Naive B cell (primary cell): Measurements from ENCODE around the gene TOMM22. TPM values are rescaled to one million over a fixed set of nuclear protein-coding genes. Genes with fewer than 3 reads are reported as not detected.

Experiments used
- ATAC-seq, 2 donors: fragments of 150-1000 bp; cut with Tn5 transposase; 2 replicates each; pipeline ENCODE4 v1.10.0; 2021; ENCODE audit warnings: low read depth in 2 of 2, mild to moderate bottlenecking in 2 of 2, moderate library complexity in 2 of 2
- DNase-seq: peaks from one replicate; pipeline ENCODE4 v3.0.0; 2022
- H3K27ac Mint-ChIP-seq, 6 donors: one replicate each; pipeline ENCODE4 v1.8.0; 2020 to 2022; ENCODE audit warnings: mild to moderate bottlenecking in 6 of 6, mixed read lengths in 6 of 6, moderate library complexity in 5 of 6, inconsistent platforms in 2 of 6
- H3K27me3 Mint-ChIP-seq, 3 donors: one replicate each; pipeline ENCODE4 v1.8.0; 2021 to 2022; ENCODE audit warnings: mixed read lengths in 3 of 3, mild to moderate bottlenecking in 1 of 3
- H3K36me3 Mint-ChIP-seq, 2 donors: one replicate each; pipeline ENCODE4 v1.8.0; 2020 to 2022; ENCODE audit warnings: mixed read lengths in 2 of 2, inconsistent platforms in 1 of 2, mild to moderate bottlenecking in 1 of 2
- H3K4me1 Mint-ChIP-seq, 3 donors: one replicate each; pipeline ENCODE4 v1.8.0; 2020 to 2022; ENCODE audit warnings: mixed read lengths in 3 of 3, inconsistent platforms in 1 of 3, mild to moderate bottlenecking in 1 of 3, moderate library complexity in 1 of 3
- H3K4me3 Mint-ChIP-seq, 8 donors: one replicate each; pipeline ENCODE4 v1.8.0; 2020 to 2022; ENCODE audit warnings: mild to moderate bottlenecking in 8 of 8, mixed read lengths in 8 of 8, moderate library complexity in 8 of 8, inconsistent platforms in 2 of 8
- H3K9me3 Mint-ChIP-seq, 7 donors: one replicate each; pipeline ENCODE4 v1.8.0; 2020 to 2022; ENCODE audit warnings: mixed read lengths in 7 of 7, mild to moderate bottlenecking in 5 of 7, inconsistent platforms in 2 of 7, moderate library complexity in 1 of 7
- polyA plus RNA-seq, 6 donors: library from polyadenylated mRNA; unstranded; fragments of 300-500 nt; fragmentation: Illumina TruSeq; gene quantifications; one replicate each; pipeline ENCODE4 v1.2.3, GENCODE V29; 2021; ENCODE audit warnings: low read depth in 6 of 6

Gene TOMM22
- polyA plus RNA-seq, 6 donors from 2014 or later, result 59.6 to 78.7 (median 71.0) TPM

GRCh38 chr22:38657045-38657909, 24.5 kb upstream of the TOMM22 start:
- Mint-ChIP-seq H3K27ac (peak overlapping the region; percentile 99 to 100 (median 99)), H3K36me3 (no peaks in the 10 kb centered on the region), H3K9me3 (no peaks in the 10 kb centered on the region), H3K4me1 (peaks cover 5 to 18% (median 15%) of the 10 kb centered on the region in 3 donors), H3K4me3 (peak overlapping the region; percentile 95 to 100 (median 98)), H3K27me3 (no peaks in the 10 kb centered on the region)
- ATAC-seq (peak; percentile 12 to 16), DNase-seq (peak; percentile 25)

- H3K27me3 Mint-ChIP-seq, result peaks cover 0 to 6% (median 0%) of the 10 kb centered on the region in 3 donors
- DNase-seq, result no peak
- peaks cover 0 to 4% (median 0%) of the 10 kb centered on the region in 3 donors for H3K4me1 Mint-ChIP-seq
- H3K4me3 Mint-ChIP-seq, result peak overlapping the region in 1 of 8 donors; percentile 57
- H3K36me3 Mint-ChIP-seq, result peaks cover 11 to 12% of the 10 kb centered on the region in 2 donors
- no peaks in the 10 kb centered on the region for H3K9me3 Mint-ChIP-seq
- no peak for ATAC-seq
- H3K27ac Mint-ChIP-seq, result peak overlapping the region in 1 of 6 donors; percentile 26
Measured at GRCh38 chr22:38674888-38675287, 6.9 kb upstream of the TOMM22 start.

DNA sequence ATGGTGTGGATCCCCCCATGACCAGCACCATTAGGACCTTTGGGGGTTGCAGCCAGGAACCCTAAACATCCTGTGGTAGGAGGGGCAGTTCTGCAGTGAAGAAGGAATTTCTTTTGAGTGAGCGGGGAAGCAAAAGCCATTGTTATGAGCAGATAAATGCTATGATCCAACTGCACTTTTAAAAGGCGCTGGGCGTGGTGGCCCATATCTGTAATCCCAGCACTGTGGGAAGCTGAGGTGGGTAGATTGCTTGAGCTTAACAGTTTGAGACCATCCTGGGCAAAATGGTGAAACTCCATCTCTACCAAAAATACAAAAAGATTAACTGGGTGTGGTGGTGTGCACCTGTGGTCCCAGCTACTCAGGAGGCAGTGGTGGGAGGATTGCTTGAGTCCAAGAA, 5.9 kb upstream of the TOMM22 start:
- ATAC-seq, result no peak
- H3K9me3 Mint-ChIP-seq, result no peaks in the 10 kb centered on the region
- peaks cover 0 to 4% (median 0%) of the 10 kb centered on the region in 3 donors for H3K4me1 Mint-ChIP-seq

GRCh38 chr22:38684895-38685294, 3.1 kb downstream of the TOMM22 start:
- H3K4me3 Mint-ChIP-seq, result peak overlapping the region in 1 of 8 donors; percentile 94
- DNase-seq, result no peak
- peaks cover 0 to 8% of the 10 kb centered on the region in 2 donors for H3K36me3 Mint-ChIP-seq
- no peaks in the 10 kb centered on the region for H3K9me3 Mint-ChIP-seq
- H3K27me3 Mint-ChIP-seq, result no peaks in the 10 kb centered on the region
- H3K4me1 Mint-ChIP-seq, result peaks cover 18 to 23% (median 23%) of the 10 kb centered on the region in 3 donors
- peak overlapping the region in 3 of 6 donors; percentile 34 to 96 (median 39) for H3K27ac Mint-ChIP-seq
- ATAC-seq, result no peak

More for the DNA sequence above, 5.9 kb upstream of the TOMM22 start:
- Mint-ChIP-seq H3K27me3 (peaks cover 0 to 6% (median 0%) of the 10 kb centered on the region in 3 donors), H3K4me3 (no peak overlapping the region), H3K36me3 (peaks cover 8 to 12% of the 10 kb centered on the region in 2 donors), H3K27ac (peak overlapping the region in 1 of 6 donors; percentile 87)
- no peak for DNase-seq

GRCh38 chr22:38685761-38686160, 4.0 kb downstream of the TOMM22 start:
- Mint-ChIP-seq H3K9me3 (no peaks in the 10 kb centered on the region), H3K27me3 (no peaks in the 10 kb centered on the region), H3K36me3 (peaks cover 0 to 8% of the 10 kb centered on the region in 2 donors), H3K4me3 (no peak overlapping the region), H3K27ac (peak overlapping the region in 1 of 6 donors; percentile 56), H3K4me1 (peaks cover 18 to 23% (median 23%) of the 10 kb centered on the region in 3 donors)
- DNase-seq, result no peak
- no peak for ATAC-seq

DNA sequence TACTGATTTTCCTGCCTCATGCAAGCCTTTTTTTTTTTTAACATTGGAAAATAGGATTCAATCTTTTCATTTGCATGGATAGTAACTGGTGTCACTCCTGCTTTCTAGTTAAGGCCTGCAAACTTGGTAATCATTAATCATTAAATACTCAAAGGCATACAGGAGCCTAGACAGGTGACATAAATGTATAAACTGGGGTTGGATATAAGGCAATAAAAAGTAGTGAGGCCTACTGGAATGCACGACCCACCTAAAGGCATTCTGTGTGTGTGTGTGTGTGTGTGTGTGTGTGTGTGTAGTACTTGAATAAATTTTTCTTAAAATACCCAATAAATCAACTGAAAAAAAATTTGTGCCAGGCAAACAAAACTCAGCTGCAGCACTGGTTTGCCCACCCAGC, 7.9 kb downstream of the TOMM22 start:
- peaks cover 0 to 11% of the 10 kb centered on the region in 2 donors for H3K36me3 Mint-ChIP-seq
- H3K27me3 Mint-ChIP-seq, result no peaks in the 10 kb centered on the region
- no peaks in the 10 kb centered on the region for H3K9me3 Mint-ChIP-seq

DNA sequence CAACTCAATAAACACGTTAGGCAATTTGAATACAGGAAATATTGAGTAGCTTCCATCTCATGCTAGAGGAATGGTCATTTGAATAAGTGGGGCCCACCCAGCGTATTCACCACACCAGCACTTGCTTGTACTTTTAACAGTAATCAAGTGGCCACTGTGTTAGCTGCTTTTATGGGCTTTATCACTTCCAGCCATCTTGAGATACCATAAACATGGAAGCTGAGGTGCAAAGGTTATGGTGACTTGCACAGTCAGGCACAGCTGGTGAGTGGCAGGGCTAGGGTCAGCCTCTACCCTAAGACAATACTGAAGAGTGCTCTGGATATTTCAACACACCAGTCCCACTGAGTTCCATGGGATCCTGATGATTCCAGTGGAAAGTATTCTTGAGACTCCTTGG, 12.3 kb downstream of the TOMM22 start:
- DNase-seq, result no peak
- Mint-ChIP-seq H3K27me3 (no peaks in the 10 kb centered on the region), H3K9me3 (no peaks in the 10 kb centered on the region), H3K27ac (peak overlapping the region in 1 of 6 donors; percentile 31), H3K4me1 (peaks cover 29 to 52% (median 32%) of the 10 kb centered on the region in 3 donors), H3K4me3 (no peak overlapping the region), H3K36me3 (peaks cover 0 to 11% of the 10 kb centered on the region in 2 donors)
- ATAC-seq, result no peak

More for the DNA sequence above, 7.9 kb downstream of the TOMM22 start:
- H3K4me3 Mint-ChIP-seq, result no peak overlapping the region
- DNase-seq, result no peak
- H3K27ac Mint-ChIP-seq, result peak overlapping the region in 1 of 6 donors; percentile 44
- no peak for ATAC-seq
- H3K4me1 Mint-ChIP-seq, result peaks cover 8 to 22% (median 16%) of the 10 kb centered on the region in 3 donors

GRCh38 chr22:38694940-38695339, 13.2 kb downstream of the TOMM22 start:
- Mint-ChIP-seq H3K4me3 (no peak overlapping the region), H3K27ac (peak overlapping the region in 1 of 6 donors; percentile 90), H3K27me3 (no peaks in the 10 kb centered on the region), H3K9me3 (no peaks in the 10 kb centered on the region), H3K36me3 (peaks cover 0 to 11% of the 10 kb centered on the region in 2 donors), H3K4me1 (peaks cover 32 to 61% (median 41%) of the 10 kb centered on the region in 3 donors)
- DNase-seq (no peak), ATAC-seq (no peak)

DNA sequence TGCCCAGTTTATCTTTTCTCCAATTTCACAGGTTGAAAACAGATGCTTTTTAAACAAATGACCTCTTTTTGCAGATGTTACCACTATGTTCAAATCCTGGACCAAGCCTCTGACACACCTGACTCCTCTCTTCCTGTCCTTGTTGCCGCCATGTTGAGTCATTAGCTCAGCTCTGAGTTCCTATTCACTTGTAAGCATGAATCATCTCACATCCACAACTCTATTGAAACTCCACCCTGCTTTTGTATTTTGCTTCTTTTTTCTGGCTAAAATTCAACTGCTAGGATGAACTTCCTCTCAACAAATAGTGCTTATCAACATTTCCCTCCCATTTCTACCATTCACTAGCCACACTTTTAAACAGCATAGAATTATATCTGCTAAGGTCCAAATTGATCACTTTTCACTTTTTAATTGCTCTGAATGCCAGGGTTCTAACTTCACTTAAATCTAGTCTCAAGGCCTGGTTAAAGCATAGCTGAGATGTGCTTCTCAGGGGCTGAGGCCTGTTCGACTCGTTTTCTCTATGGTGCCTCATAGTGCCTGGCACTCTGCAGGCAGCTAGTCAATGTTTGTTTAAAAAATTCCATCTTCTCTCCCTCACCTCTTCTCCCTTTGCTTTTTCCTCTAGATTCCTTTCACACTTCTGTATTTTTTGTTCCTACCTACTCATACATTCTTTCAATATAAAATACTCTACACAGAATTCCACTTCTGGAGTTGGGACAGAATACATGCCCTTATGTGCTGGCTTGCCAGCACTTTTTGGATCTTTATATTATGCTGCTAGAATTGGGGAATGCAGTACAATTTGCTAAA, 15.1 kb downstream of the TOMM22 start:
- ATAC-seq, result no peak

DNA sequence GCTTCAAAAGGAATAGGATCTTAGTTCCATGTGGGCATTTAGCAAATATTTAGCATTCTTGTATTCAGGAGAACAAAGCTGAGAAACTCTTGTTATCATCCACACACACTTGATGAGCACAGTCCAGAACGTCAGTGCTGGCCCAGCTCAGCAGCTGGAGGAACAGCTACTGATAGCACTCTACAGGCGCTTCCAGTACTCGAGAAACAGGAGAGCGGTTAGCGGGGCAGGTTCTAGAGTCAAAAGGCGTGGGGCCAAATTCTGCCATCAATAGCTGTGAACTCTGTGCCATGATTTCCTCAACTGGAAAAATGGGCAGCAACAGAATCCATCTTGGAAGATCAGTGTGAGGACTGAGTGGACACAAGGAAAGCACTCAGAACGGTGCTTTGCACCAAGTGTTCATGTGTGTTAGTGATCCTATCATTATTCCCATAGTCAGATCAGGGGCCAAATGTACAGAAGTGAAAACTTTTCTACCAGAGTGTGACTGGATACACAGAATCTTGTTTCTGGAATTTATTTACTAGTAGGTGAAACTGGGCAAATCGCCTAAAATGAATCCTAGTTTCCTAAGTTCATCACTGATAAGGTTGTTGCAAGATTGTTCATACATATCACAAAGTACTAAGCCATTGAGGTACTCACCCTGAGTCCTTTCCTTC, 15.8 kb downstream of the TOMM22 start:
- no peak for DNase-seq
- peaks cover 41 to 68% (median 46%) of the 10 kb centered on the region in 3 donors for H3K4me1 Mint-ChIP-seq
- H3K27me3 Mint-ChIP-seq, result peaks cover 0 to 4% (median 0%) of the 10 kb centered on the region in 3 donors
- ATAC-seq, result no peak
- peaks cover 0 to 4% of the 10 kb centered on the region in 2 donors for H3K36me3 Mint-ChIP-seq
- H3K9me3 Mint-ChIP-seq, result no peaks in the 10 kb centered on the region
- H3K4me3 Mint-ChIP-seq, result peak overlapping the region in 2 of 8 donors; percentile 4 to 98
- peak overlapping the region; percentile 13 to 97 (median 38) for H3K27ac Mint-ChIP-seq

More for the DNA sequence above, 15.1 kb downstream of the TOMM22 start:
- DNase-seq, result no peak
- no peaks in the 10 kb centered on the region for H3K9me3 Mint-ChIP-seq
- peaks cover 41 to 64% (median 46%) of the 10 kb centered on the region in 3 donors for H3K4me1 Mint-ChIP-seq
- H3K27ac Mint-ChIP-seq, result peak overlapping the region in 5 of 6 donors; percentile 13 to 80 (median 72)
- H3K36me3 Mint-ChIP-seq, result peaks cover 0 to 4% of the 10 kb centered on the region in 2 donors
- peaks cover 0 to 4% (median 0%) of the 10 kb centered on the region in 3 donors for H3K27me3 Mint-ChIP-seq
- H3K4me3 Mint-ChIP-seq, result peak overlapping the region in 2 of 8 donors; percentile 61 to 98

DNA sequence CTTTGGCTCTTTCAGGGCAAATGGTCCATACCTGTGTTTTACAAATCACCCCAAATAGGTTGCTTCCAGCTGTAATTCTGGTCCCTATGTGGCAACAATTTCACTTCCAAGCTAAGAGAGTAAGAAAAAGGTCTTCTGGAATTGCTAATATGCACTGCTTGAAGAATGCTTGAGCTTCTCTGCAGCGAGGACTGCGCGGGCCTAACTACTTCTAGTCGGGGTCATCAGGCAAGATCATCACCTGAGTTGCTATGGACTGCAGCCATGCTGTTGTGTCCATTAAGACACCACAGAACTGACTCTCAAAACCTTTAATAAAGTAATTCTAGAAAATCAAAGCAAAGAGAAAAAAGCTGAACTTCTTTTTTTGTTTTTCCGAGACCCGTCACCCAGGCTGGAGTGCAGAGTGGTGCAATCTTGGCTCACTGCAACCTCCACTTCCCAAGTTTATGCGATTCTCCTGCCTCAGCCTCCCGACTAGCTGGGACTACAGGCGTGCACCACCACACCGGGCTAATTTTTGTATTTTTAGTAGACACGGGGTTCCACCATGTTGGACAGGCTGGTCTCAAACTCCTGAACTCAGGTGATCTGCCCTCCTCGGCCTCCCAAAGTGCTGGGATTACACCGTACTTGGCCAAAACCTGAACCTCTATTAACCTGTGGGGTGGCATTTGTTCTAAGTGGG, 16.8 kb downstream of the TOMM22 start:
- H3K4me1 Mint-ChIP-seq, result peaks cover 35 to 61% (median 40%) of the 10 kb centered on the region in 3 donors

GRCh38 chr22:38699143-38699542, 17.4 kb downstream of the TOMM22 start:
- Mint-ChIP-seq H3K4me3 (peak overlapping the region; percentile 81 to 99 (median 92)), H3K4me1 (peaks cover 33 to 64% (median 38%) of the 10 kb centered on the region in 3 donors), H3K36me3 (no peaks in the 10 kb centered on the region), H3K9me3 (no peaks in the 10 kb centered on the region), H3K27me3 (peaks cover 0 to 4% (median 0%) of the 10 kb centered on the region in 3 donors), H3K27ac (peak overlapping the region; percentile 96 to 100 (median 98))
- DNase-seq (no peak), ATAC-seq (no peak)

More for the DNA sequence above, 16.8 kb downstream of the TOMM22 start:
- DNase-seq (no peak), ATAC-seq (no peak)
- Mint-ChIP-seq H3K4me3 (peak overlapping the region in 6 of 8 donors; percentile 61 to 98 (median 86)), H3K27ac (peak overlapping the region in 5 of 6 donors; percentile 67 to 99 (median 97)), H3K27me3 (peaks cover 0 to 4% (median 0%) of the 10 kb centered on the region in 3 donors), H3K36me3 (no peaks in the 10 kb centered on the region), H3K9me3 (no peaks in the 10 kb centered on the region)
